ENCODE measurements around the gene AJAP1. TPM values are rescaled to one million over a fixed set of nuclear protein-coding genes. Genes with fewer than 3 reads are reported as not detected.

The AJAP1 gene
- total RNA-seq, 1 experiment from 2014 or later, result not detected

- CTCF ChIA-PET, result no interaction called here
- Histone ChIP-seq H2AFZ (ENCODE audit: low read depth, low read length, poor library complexity, severe bottlenecking) (no peak overlapping the region), H3K4me3 (replicated peaks in 1 of 2; ENCODE audit: low read depth in 1 of 2, low read length in 2 of 2) (no peak overlapping the region), H3K36me3 (ENCODE audit: control insufficient read depth in 1 of 2, insufficient read depth in 2 of 2, low read length in 2 of 2) (no peaks in the 10 kb centered on the region), H3K27ac (ENCODE audit: low read depth, low read length) (no peak overlapping the region), H3K79me2 (ENCODE audit: insufficient read depth, low read length) (no peaks in the 10 kb centered on the region), H3K4me1 (ENCODE audit: control insufficient read depth in 1 of 2, insufficient read depth in 2 of 2, low read length in 2 of 2) (no peaks in the 10 kb centered on the region), H3K9me2 (ENCODE audit: insufficient read depth) (no peaks in the 10 kb centered on the region), H3K9me3 (ENCODE audit: control insufficient read depth in 1 of 2, insufficient read depth in 1 of 2, low read depth in 1 of 2, low read length in 2 of 2) (no peaks in the 10 kb centered on the region; a peak in 1 of 4 replicates), H3K4me2 (ENCODE audit: low read length) (no peak overlapping the region), H3K9ac (ENCODE audit: low read length) (no peak overlapping the region), H3K27me3 (ENCODE audit: insufficient read depth, low read length) (no peaks in the 10 kb centered on the region), H4K20me1 (ENCODE audit: insufficient read depth) (no peaks in the 10 kb centered on the region)
- POLR2A ChIA-PET, result no interaction called here
- TF ChIP-seq SRF (IDR thresholded peaks at IDR 0.05; ENCODE audit: low read depth) (no peak), ELF1 (IDR thresholded peaks at IDR 0.05; ENCODE audit: borderline replicate concordance, low read depth) (no peak), SP1 (IDR thresholded peaks at IDR 0.05; ENCODE audit: low read depth) (no peak), EZH2phosphoT487 (IDR thresholded peaks at IDR 0.05; ENCODE audit: borderline replicate concordance) (no peak), JUND (IDR thresholded peaks at IDR 0.05) (no peak), YY1 (IDR thresholded peaks at IDR 0.05; ENCODE audit: extremely low read depth, insufficient replicate concordance, low read depth, low read length) (no peak)
- RAD21 ChIA-PET (ENCODE audit: low non-redundant PET in 1 of 2, low total read pairs in 2 of 2, uncharacterized antibody in 2 of 2, unreplicated experiment in 2 of 2), result no interaction called here
- BruUV-seq (replicated peaks), result no TSS peak
- DNase-seq (ENCODE audit: low read depth, low spot score), result no peak
- ATAC-seq, result no peak
- intact Hi-C loops (cut with micrococcal nuclease), result no loop called here
These were observed 74.1 kb downstream of the AJAP1 start for GRCh38 chr1:4728319-4729089.

- H3K36me3 ChIP-seq (ENCODE audit: control insufficient read depth in 1 of 2, insufficient read depth in 2 of 2, low read length in 2 of 2), result no peaks in the 10 kb centered on the region
- POLR2A ChIA-PET, result no interaction called here
- H3K9me2 ChIP-seq (ENCODE audit: insufficient read depth), result no peaks in the 10 kb centered on the region
- RAD21 ChIA-PET (ENCODE audit: low non-redundant PET in 1 of 2, low total read pairs in 2 of 2, uncharacterized antibody in 2 of 2, unreplicated experiment in 2 of 2), result no interaction called here
- H3K9me3 ChIP-seq (ENCODE audit: control insufficient read depth in 1 of 2, insufficient read depth in 1 of 2, low read depth in 1 of 2, low read length in 2 of 2), result no peaks in the 10 kb centered on the region
- no peak for TF ChIP-seq ZNF274 (IDR thresholded peaks at IDR 0.05; ENCODE audit: low read depth, low read length)
- no peak for TF ChIP-seq YY1 (IDR thresholded peaks at IDR 0.05; ENCODE audit: extremely low read depth, insufficient replicate concordance, low read depth, low read length)
- TF ChIP-seq SRF (IDR thresholded peaks at IDR 0.05; ENCODE audit: low read depth), result no peak
- TF ChIP-seq SP1 (IDR thresholded peaks at IDR 0.05; ENCODE audit: low read depth), result no peak
- TF ChIP-seq ZFX (IDR thresholded peaks at IDR 0.05), result no peak
- TF ChIP-seq RAD21 (IDR thresholded peaks at IDR 0.05; ENCODE audit: low read depth), result no peak
- TF ChIP-seq ELF1 (IDR thresholded peaks at IDR 0.05; ENCODE audit: borderline replicate concordance, low read depth), result no peak
- TF ChIP-seq ZBTB33 (IDR thresholded peaks at IDR 0.05; ENCODE audit: extremely low read depth, insufficient replicate concordance, low read length), result no peak
- no peak for TF ChIP-seq ATF3 (IDR thresholded peaks at IDR 0.05)
- no peaks in the 10 kb centered on the region for H3K4me1 ChIP-seq (ENCODE audit: control insufficient read depth in 1 of 2, insufficient read depth in 2 of 2, low read length in 2 of 2)
- no peak overlapping the region for H3K4me3 ChIP-seq (replicated peaks in 1 of 2; ENCODE audit: low read depth in 1 of 2, low read length in 2 of 2)
- no peaks in the 10 kb centered on the region for H3K79me2 ChIP-seq (ENCODE audit: insufficient read depth, low read length)
- CTCF ChIA-PET, result no interaction called here
- no peak overlapping the region for H2AFZ ChIP-seq (ENCODE audit: low read depth, low read length, poor library complexity, severe bottlenecking)
- no peak overlapping the region for H3K27ac ChIP-seq (ENCODE audit: low read depth, low read length)
- H3K27me3 ChIP-seq (ENCODE audit: insufficient read depth, low read length), result no peaks in the 10 kb centered on the region
- intact Hi-C loops (cut with micrococcal nuclease), result no loop called here
- no peak overlapping the region for H3K9ac ChIP-seq (ENCODE audit: low read length)
- no peaks in the 10 kb centered on the region for H4K20me1 ChIP-seq (ENCODE audit: insufficient read depth)
- no peak for ATAC-seq
- BruUV-seq (replicated peaks), result no TSS peak
- DNase-seq (ENCODE audit: low read depth, low spot score), result no peak
- no peak overlapping the region for H3K4me2 ChIP-seq (ENCODE audit: low read length)
These were observed 74.7 kb downstream of the AJAP1 start for GRCh38 chr1:4729090-4729471.

Data from HCT116 (cell line).